ENCODE results near the gene UPP2. TPM values are rescaled to one million over a fixed set of nuclear protein-coding genes. Genes with fewer than 3 reads are reported as not detected.

The UPP2 gene
- total RNA-seq, 2 donors from 2014 or later: not detected

DNA sequence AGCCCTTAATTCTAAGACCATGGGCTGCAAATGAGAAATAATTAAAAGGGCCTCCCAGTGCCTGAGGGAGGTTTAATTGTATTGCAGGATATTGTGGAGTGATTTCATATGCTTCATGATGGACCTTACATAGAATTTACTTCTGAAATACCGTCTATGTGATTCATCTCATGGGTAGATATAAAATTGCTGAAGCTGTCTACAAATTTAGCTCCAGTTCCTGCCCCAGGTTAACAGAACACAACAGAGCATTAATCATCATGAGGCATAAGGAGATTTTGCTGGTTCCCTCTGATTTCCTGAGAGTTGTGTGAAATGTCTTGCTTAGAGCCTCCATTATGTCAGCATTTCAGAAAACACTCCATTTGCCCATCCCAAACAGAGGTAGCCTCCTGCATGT, 770 bp downstream of the UPP2 start:
- no peak for DNase-seq (ENCODE audit: low spot score)
- intact Hi-C loops (cut with DNase I): no loop called here

DNA sequence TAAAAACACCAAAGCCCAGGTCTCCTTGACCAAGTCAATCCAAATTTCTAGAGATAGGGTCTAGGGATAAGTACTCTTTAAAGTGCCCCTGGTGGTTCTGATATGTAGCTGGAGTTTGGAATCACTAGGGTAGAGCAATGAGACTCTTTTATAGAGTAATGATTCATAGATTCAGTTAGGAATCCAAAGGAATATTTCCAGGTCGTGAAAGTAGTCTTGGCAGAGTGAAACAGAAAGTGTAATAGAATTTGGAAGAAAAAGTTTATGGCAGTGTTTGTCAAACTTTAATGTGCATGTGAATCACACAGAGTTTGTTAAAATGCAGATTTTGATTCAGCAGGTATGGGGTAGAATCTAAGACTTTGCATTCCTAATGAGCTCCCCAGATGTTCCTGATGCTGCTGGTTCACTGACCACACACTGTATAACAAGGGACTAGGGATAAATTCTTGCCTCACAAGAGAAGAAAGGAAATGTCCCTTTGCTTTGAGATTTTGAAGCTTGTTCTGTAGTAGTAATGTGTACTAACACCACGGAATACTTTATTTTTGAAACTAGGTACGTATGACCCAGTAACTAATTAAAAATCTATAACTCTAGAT, 1.8 kb downstream of the UPP2 start:
- DNase-seq (ENCODE audit: low spot score): no peak
- intact Hi-C loops (cut with DNase I): no loop called here

DNA sequence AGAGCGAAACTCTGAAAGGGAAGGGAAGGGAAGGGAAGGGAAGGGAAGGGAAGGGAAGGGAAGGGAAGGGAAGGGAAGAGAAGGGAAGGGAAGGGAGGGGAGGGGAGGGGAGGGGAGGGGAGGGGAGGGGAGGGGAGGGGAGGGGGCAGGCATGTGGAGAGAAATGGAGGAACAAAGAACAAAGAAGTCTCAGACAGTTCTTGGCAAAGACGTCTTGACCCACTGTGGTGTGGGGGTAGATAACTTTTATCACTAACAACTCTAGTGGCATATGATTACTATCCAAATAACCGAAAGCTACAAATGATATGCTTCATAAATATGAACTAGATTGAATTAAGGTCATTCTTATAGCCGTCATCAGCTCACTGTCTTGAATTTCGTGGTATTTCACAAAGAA, 3.2 kb downstream of the UPP2 start:
- DNase-seq (ENCODE audit: low spot score): no peak
- intact Hi-C loops (cut with DNase I): no loop called here

DNA sequence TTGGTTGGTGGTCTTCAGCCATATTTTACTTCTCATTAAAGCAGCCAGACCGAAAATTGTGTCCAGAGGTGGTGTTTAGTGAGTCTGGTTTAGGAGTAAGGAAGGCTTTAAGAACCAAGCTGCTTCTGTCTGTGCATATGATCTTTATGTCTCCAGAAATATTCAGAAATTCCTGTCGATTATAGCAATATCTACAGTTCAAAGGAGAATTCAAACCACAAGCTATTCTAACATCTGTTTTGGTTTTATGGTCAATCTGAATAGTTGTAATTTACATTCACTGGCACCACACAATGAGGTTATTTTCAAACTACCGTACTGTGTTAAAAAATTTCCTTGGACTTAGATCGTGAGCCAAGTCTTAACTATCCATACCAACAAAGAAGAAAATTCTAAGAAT, 11.3 kb downstream of the UPP2 start:
- intact Hi-C loops (cut with DNase I): no loop called here
- no peak for DNase-seq (ENCODE audit: low spot score)

DNA sequence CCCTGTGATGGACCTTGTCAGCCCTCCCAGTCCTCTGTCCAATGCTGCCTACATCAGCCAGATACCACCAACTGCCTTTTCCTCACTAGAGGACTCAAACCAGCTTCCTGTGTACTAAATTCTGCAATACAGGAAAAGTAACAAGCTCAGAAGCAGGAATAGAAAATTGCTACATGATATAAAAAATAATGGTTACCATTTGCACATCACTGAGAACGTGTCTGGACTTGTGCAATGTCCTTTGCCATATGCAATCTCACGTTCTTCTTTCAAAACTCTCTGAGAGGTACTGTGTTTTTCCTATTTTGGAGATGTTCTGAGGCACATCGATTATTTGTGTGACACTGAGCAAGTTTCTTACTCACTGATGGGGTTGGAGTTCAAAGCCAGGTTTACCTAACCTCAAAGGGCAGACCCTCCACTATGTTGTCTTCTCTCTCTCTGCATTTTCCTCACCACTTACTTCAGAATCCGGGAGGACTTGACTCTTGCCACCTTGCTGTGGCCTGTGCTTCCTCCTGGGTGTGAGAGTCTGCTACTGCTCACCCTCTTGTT, 12.1 kb downstream of the UPP2 start:
- intact Hi-C loops (cut with DNase I): no loop called here
- DNase-seq (ENCODE audit: low spot score): no peak

DNA sequence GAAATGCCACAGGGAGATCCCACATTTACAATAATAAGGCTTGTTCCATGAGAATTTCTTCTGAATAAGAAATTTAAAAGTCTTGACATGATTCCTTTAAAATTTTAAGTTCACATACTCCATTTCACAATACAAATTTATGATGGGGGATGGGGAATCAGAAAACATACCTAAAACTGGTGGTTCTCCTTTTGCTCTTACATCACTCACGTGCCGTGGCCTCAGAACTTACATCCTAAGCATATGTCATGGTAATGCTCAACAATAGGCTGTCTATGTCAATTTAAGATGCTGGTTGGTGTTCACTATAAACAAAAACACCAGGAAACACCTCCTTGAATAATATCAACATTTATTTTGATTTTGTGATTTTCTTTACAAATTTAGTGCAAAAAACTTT, 12.8 kb downstream of the UPP2 start:
- intact Hi-C loops (cut with DNase I): no loop called here
- DNase-seq (ENCODE audit: low spot score): no peak

DNA sequence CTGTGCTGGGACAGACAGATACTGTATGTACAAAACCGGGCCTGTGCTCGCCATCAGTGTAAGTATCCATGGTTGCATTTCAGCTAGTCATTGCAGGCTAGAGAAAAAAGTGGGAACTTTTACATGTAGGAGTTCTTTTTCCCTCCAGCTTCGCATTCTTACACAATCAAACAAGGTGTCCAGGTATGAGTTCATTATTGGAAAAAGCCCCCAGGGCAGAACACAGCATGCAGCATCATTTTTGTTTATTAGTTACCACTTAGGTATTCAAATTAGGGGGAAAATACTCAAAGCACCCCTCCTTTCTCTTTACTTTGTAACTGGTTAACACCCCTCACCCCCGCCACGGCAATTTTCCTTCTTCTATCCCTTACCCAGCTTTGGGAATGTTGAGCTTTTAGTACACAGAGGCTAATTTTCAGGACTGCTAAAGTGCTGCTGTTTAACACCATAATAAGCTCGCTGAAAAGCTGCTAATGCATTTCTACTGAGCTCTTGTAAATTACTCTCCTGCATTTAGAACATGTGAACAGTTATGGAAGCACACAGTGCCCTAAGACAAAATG, 13.6 kb downstream of the UPP2 start:
- intact Hi-C loops (cut with DNase I): no loop called here
- no peak for DNase-seq (ENCODE audit: low spot score)

DNA sequence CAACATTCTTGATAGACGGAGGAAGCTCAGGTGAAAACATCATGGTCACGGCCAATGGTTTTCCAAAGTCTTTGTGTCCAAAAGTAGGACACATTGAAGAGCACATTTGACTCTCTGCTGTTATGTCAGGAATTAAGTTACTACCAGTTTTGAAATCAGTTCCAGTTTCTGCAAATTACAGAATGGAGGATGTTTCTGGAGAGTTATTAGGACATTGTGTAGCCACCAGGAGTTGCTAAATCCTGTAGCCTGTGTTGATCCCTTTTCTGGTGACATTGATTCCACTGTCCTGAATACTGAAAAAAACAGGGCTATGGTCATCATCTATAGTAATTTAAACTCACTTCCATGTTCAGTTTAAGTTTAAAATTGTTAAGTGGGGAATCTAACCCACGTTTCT, 15.3 kb downstream of the UPP2 start:
- intact Hi-C loops (cut with DNase I): no loop called here
- DNase-seq (ENCODE audit: low spot score): no peak

DNA sequence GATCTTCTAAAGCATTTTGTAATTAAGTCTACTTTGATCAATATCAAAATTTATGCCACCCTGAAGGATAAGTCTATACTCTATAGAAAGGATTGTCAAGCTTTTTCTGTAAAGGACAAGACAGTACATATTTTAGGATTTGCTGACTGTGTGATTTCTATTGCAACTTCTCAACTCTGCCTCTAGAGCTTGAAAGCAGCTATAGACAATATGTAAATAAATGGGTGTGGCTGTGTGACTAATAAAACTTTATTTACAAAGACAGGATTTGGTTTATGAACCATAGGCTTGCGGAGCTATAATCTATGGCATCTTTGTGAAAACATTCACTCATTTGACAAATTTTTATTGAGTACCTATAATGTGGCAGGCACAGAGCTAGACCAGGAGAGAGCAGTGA, 18.4 kb downstream of the UPP2 start:
- intact Hi-C loops (cut with DNase I): loop anchor here in 1 of 2 donors (5.0 kb wide), 1 partner anchor 1238 kb away; no protein-coding TSS in a partner anchor
- no peak for DNase-seq (ENCODE audit: low spot score)

DNA sequence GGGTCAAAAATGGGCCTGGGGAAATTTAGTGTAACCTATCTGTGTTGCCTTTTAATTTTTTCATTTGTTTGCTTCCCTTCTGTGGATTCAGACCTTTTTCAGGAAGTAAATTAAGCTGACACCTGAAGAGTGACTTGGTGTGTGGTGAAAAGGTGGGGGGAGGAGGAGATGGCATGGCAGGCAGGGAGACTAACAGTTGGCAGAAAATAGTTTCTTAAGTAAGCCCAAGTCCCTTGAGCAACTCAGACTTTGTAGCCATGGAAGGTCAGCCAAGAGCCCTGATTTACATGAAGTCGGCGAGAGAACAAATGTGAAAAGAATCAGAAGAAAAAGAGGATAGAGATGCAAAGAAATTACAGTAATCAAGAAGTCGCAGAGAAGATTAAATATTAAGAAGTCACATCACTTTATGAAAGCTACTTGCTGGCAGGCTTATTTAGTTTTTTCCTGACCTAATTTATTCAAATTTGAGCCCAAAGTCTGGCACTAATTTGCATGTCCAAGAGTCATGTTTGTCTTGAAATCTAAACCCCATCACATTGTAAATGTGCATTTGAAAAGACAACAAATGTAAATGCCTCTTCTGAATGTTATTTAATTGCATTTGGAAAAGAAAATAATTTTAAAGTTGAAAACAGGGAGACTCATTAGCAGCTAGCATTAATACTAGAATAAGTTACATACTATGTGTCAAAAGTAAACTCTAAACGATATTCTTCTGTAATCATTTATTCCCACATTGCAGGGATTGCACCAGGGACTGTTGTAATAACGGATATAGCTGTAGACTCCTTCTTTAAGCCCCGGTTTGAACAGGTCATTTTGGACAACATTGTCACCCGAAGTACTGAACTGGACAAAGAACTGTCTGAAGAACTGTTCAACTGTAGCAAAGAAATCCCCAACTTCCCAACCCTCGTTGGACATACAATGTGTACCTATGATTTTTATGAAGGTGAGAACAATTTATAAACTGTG, 19.3 kb downstream of the UPP2 start:
- no peak for DNase-seq (ENCODE audit: low spot score)
- intact Hi-C loops (cut with DNase I): loop anchor here in 1 of 2 donors (5.0 kb wide), 1 partner anchor 1239 kb away; no protein-coding TSS in a partner anchor

DNA sequence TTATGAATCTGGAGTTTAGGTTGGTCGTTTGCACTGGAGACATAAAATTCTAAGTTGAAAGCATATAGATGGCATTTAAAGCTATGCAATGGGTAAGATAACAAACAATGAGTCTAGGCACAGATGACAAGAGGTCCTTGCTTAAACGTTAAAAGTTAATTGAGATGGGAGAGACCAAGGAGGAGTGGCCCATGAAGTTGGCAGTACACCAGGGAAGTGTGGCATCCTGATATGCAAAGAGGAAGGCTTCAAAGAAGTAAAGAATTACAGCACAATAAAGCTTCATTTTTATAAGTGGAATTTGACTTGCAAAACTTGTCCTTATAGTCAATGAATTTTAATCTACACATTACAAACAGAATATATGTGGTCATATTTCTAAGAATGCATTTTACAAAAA, 23.2 kb downstream of the UPP2 start:
- intact Hi-C loops (cut with DNase I): loop anchor here in 1 of 2 donors (5.0 kb wide), 1 partner anchor 1243 kb away; no protein-coding TSS in a partner anchor

DNA sequence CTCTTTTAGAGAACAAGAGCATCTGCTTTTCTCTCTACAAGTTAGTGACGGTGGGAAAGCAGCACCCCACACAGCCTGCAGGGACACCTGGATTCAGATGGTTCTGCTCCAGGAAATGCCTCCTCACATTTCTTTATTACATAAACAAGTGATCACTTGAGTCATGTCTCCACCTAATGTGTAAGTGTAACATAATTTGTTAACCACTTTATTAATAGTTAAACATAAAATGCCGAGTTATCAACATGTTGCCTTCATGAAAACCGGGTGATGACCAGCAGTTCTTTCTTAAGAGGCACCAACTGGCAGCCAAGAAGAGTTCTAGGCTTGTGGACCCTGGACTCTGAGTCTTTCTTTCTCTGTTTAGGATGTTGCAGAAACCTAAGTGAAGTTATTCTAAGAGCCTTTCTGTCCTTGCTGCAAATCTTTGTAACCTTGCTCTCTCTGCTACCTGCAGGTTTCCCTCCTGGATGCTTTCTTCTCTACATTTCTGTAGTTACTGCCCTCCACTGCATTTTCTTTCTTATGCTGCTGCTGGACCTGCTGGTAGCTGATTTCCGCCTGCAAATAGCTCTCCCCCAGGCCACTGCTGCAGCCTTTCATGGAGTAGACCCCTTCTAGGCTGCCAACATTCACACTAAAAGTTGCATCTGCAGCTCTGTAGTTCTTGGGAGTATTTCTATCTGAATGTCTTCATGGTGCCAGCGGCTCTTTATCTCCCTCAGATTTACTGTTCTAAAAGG, 24.3 kb downstream of the UPP2 start:
- intact Hi-C loops (cut with DNase I): no loop called here
- DNase-seq (ENCODE audit: low spot score): no peak

More for the DNA sequence above, 23.2 kb downstream of the UPP2 start:
- DNase-seq (ENCODE audit: low spot score): no peak

DNA sequence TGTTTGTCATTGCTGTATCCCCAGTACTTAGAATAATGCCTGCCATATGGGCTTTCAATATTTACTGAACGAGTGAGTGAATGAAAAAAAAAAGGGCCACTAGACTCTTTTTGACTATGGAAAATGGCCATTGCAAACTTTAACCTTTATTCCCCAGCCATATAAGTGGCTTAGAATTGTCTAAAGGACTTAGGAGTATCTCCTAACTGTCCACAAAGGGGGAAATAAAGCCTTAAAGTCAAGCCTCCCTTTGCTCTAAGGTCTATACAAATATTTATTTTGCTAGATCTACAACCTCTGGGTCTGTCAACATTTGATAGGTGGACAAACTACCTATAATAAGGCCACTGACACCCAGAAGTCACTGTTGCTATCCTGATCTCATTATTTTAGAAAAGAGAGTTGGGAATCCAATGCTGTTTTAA, 25.7 kb downstream of the UPP2 start:
- intact Hi-C loops (cut with DNase I): no loop called here
- DNase-seq (ENCODE audit: low spot score): no peak

DNA sequence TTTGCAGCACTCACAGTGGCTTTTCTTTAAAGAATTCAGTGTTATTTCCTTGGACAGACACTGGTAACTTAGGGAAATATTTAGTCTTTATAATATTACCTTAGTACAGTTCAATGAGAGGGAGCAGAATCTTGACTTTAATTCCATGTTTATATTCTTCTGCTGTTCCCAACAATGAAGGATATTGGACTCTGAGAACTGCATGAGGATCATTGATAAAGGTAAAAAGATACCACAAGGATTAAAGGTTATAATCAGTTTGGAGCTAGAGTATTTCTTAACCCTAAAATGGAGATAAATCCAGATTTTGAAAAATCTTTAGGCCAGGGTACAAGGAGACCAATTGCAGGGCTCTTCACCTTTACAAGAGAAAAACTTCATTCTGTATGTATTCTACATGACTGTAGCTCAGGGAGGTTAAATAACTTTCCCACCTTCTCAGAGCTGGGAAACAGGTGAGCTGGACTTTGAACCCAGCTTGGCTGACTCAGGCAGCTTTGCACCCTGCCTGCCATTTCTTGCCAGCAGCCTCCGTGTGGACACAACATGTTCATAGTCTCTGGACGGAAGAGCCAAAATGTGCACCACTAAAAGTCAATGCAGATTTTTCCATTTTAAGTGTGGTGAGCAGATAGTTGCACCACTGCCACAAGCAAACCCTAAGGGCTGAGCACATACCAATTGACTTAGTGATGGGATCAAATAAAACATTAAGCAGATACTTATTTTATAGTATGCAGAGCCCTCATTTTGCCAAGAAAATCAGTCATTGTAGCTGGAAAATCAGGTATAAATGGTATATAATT, 26.7 kb downstream of the UPP2 start:
- no peak for DNase-seq (ENCODE audit: low spot score)

DNA sequence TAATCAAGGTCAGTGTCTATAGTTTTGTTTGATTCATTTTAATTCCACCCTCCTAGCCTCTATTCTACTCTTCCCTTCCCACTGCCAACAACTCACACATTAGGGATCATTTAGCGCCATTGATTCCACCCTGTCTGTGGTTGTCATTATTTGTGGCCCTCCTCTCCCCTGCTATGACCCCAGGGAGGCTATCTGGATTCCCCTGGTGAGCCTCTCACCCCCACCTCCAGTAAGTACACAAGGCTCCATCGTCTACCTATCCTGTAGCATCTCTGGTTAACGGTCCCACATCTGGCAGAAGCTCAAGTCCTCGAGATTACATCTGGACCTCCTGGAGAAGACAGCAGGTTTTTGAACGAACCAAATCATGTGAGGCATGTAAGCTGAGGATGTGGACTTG, 27.4 kb downstream of the UPP2 start:
- intact Hi-C loops (cut with DNase I): no loop called here
- DNase-seq (ENCODE audit: low spot score): no peak

More for the DNA sequence above, 26.7 kb downstream of the UPP2 start:
- intact Hi-C loops (cut with DNase I): no loop called here

DNA sequence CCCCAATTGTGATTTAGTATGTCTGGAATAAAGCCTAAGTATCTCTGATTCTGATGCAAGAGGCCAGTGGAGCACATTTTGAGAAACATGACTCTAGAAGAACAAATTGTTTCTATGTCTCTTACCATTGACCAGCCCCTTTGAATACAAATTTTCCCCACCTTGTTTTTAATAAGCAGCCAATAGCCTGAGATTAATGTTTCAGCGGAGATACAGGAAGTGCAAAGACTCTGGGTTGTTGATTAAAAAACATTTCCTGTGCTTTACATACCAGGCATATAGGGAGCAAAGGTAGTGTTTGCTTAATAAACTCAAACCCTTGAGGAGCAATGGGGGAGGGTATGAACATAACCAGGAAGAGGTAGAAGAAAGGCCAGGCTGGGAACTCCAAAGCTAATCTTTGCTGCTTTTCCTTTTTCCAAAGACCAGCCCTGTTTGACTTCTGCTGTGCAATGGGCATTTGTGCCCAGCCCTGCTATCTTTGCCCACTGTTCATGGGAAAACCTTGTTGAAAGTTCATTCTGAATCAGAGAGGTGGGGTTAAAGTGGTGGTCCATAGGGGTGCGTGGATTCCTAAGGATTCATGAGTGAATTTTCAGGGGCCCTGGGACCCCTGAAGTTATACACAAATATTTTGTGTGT, 29.3 kb downstream of the UPP2 start:
- intact Hi-C loops (cut with DNase I): no loop called here
- no peak for DNase-seq (ENCODE audit: low spot score)

DNA sequence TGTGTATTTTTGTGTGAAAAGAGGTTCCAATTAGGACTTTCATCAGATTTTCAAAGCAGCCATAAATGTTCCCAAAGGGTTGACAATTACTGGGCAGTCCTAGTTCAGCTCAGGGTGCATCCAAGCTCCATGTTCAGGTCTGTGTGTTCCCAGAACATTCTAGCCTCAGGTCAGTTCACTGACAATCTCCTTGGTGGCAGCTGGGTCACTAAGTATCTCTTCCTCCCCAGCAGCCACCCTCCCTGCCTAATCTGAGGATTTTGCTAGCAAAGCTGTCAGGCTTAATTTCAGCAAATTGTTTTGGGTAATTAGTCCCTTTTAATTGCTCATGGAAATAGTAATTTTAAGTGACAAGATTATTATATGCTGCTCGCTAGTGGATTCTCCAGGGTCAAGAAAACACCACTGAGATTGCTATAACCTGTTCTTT, 29.8 kb downstream of the UPP2 start:
- intact Hi-C loops (cut with DNase I): no loop called here
- DNase-seq (ENCODE audit: low spot score): no peak
